Stimulated activated CD8-positive, alpha-beta memory T cell treated with anti-CD3 and anti-CD28 coated beads, Interleukin-4, amount 100 ng/mL, for 48 hours (primary cell): ENCODE data around the gene PDRG1.
"Not testable (repeated sequence)": the region's sequence is repeated elsewhere in the genome, so short reads cannot be mapped to it uniquely, and the experiment has no call there.

ENCODE experiments used
- DNase-seq: peaks from one replicate; pipeline ENCODE4 v3.0.0-alpha.2; 2020

Gene PDRG1

GRCh38 chr20:31966991-31967655 lies 15.3 kb upstream of the PDRG1 start:
- no peak for DNase-seq

DNA sequence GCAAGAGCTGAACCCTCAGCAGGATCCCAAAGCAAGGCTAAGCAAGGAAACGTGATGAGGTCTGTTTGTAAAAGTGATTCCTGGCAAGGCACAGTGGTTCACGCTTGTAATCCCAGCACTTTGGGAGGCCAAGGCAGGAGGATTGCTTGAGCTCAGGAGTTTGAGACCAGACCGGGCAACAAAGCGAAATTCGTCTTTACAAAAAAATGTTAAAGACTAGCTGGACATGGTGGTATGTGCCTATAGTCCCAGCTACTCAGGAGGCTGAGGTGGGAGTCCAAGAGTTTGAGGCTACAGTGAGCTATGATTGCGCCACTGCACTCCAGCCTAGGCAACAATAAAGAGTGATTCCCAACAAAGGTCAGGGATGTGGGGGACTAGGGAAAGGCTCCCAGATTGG lies 12.0 kb upstream of the PDRG1 start:
- DNase-seq, result no peak

DNA sequence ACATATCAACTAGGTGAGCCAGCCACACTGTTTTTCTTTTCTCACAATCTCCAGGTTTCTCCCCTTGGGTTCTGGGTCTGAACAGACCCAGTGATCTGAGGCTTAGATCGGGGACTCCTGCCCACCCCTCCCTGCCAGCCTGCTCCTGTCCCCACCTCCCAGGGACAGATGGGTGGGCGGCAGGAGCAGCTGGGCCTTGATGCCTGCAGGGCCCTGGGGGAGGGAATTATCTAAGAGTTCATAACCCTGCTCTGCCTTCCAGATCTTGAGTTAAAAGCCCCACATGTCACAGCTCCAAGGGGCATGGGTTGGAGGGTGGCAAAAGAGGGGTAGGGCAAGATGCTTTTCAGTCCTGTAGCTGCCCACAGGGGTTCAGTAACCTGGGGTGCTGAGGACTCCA lies 10.9 kb upstream of the PDRG1 start:
- no peak for DNase-seq

GRCh38 chr20:31956556-31957526 lies 5.0 kb upstream of the PDRG1 start:
- DNase-seq, result no peak

GRCh38 chr20:31954500-31954899 lies 2.7 kb upstream of the PDRG1 start:
- DNase-seq, result no peak

DNA sequence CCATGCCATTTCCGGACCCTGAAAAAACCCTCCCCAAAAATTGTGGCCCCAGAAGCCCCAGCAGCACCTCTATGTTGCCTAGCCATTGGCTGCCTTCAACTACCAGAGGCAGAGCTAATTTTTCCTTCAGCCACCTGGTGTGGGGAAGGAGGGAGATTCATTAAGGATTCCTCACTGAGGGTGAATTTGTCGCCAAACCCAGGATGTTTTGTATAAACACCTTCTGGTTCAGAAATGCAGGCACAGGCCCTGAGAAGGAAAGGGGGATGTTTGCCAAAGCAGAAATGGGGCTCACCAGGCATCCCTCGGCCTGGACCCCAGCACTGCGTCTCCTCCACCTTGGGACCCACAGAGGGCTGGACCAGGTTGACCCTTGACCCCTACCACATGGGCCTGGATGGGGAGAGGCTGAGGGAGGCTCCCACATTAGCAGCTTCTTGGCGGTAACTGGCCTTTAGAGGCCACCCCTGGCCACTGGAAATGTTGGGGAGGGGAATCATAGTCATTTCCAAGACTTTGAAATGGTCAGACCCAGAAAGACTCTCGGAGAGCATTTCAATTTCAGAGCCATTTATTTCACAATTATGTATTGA lies 1.8 kb upstream of the PDRG1 start:
- no peak for DNase-seq

DNA sequence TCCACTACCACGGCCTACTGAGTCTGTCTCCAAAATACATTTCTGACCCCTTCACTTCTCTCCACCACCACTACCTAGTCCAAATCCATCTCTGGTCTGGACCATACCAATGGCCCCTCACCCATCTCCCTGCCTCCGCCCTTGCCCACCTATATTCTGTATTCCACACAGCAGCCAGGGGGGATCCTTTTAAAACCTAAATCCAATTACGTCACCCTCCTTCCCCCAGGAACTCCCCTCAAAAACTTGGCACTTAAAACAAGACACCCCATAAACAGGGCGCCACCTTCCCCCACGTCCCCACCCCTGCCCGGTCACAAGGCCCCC lies 680 bp downstream of the PDRG1 start:
- DNase-seq, result no peak

DNA sequence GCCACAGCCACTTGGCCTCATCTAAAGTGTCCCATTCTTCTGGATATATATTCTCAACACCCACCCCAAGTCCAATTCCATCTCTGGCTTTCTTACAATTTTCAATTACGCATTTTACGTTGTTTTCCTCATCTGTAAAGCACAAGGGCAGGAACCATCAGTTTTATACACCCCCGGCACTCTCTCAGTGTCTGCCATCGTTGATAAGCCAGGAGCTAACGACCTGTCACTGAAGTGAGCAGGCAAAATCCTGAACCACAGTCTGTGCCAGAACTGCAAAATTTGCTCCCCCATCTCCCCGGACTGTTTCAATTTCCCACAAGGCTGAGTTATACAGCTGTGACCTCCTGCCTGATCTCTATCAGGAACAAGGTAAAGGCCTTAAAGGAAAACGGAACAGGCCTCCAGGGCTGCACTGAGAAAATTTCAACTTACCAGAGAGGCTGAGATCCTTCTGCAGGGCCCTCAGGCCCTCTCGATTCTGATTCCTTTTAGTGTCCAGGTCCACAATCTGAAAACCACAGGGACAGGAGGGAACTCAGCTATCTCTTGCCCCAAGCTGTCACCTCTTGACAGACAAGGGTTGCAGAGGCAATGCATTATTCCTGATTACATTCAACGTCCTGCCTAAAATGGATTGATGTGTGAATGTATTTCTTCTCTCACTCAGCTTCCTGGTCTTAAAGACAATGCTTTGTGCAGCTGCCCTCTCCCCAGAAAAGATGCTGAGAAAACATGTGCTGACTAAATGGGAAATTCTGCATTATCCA lies 1.8 kb downstream of the PDRG1 start:
- no peak for DNase-seq

- DNase-seq, result no peak
Observed at GRCh38 chr20:31948008-31948407, 3.8 kb downstream of the PDRG1 start.

- no peak for DNase-seq
Observed at GRCh38 chr20:31945785-31946184, 6.1 kb downstream of the PDRG1 start.

DNA sequence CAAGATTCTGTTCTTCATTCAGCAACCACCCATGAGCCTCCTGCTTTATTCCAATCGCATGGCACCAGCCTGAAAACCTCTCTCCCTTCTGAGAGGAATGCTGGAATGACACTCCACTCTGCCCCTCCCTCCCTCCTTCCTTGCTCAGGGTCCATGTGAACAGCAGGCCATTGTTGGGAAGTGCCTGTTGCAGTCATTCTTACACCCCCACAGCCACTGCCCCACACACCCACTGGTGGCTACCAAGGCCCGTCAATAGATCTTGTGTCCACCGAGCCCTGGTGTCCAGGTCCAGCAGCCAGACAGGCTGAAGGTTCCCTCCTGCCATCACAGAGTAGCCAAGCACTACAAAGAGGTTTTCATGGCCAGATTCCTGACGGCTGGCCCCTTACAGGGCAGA lies 6.5 kb downstream of the PDRG1 start:
- DNase-seq, result no peak

GRCh38 chr20:31943052-31943471 lies 8.8 kb downstream of the PDRG1 start:
- DNase-seq, result no peak

GRCh38 chr20:31939661-31940060 lies 12.2 kb downstream of the PDRG1 start:
- DNase-seq, result no peak

GRCh38 chr20:31937820-31938219 lies 14.0 kb downstream of the PDRG1 start:
- no peak for DNase-seq

GRCh38 chr20:31936420-31936819 lies 15.4 kb downstream of the PDRG1 start:
- no peak for DNase-seq

DNA sequence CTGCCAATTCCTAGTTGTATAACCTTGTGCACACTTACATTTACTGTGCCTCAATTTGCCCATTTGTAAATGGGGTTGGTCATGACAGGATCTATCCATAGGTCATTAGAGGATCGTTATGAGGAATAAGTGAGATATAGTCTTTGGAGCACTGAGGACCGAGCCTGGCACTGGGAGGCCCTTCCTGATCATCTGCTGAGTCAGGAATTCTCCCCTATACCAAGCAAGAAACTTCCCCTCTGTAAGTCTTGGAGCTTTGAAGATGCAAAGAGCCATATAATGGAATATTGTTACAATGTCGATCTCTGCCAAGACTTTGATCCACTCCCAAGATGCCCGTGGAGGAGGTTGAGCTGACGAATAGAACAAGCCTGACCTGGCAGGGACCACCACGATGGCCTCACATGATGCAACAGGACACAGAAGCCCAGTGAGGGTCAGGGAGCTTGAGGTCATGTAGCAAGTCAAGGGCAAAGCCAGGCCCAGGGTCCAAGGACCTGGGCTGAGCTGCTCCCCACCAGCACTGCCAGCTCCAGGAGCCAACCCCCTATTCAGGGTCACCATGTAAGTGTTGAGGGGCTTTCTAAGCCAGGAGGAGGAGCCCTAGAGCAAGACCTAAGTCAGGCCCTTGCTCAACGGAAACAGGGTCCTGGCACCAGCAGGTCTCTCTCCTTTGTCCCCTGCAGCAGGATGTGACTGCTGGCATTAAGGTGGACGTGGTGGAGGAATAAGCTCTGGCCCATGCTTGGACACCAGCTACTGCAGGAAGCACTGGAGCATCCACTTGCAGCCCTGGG lies 16.7 kb downstream of the PDRG1 start:
- no peak for DNase-seq

- no peak for DNase-seq
Observed at GRCh38 chr20:31934491-31934890, 17.4 kb downstream of the PDRG1 start.

DNA sequence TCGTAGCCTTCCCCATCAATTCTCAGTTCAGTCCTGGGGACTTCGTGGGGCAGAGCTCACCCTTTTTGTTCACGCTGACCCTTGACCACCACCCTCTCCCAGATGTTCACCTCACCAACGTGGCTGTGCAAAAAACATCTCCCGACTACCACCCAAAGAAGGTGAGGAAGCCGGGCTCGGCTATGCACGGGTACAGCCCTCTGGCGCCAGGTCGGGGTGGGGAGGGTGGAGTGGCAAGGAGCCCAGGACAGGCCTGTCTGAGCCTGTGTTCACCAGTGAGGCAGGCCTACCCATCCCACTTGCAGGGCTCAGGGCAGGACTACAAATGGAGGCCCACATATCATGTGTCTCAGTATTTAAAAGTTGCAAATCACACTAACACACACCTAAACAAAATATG lies 18.1 kb downstream of the PDRG1 start:
- DNase-seq, result no peak

DNA sequence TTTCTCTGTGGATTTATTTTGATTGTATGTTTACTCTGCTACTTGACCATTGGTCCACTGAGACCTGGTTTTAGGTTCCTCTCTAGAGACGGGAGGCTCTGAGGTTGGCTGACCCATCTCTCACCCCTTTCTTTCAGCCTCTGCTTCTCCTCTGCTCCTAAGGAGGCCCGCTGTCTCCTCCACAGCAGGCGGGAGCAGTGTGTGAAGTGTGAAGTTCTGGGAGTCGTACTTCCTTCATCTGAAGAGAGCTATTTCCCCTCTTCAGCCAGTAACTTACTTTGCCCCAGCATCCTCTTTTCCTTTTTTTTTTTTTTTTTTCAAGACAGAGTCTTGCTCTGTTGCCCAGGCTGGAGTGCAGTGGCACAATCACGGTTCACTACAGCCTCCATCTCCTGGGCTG lies 21.1 kb downstream of the PDRG1 start:
- DNase-seq, result no peak

- DNase-seq, result not testable (repeated sequence)
Observed at GRCh38 chr20:31929631-31930030, 22.2 kb downstream of the PDRG1 start.

GRCh38 chr20:31927627-31928159 lies 24.2 kb downstream of the PDRG1 start:
- DNase-seq, result no peak

- DNase-seq, result no peak
Observed at GRCh38 chr20:31926493-31926892, 25.4 kb downstream of the PDRG1 start.
